HG02678 (cell line): ENCODE results near the gene ZNF224.

Experiments used
- ATAC-seq: cut with Tn5 transposase; IDR thresholded peaks from one replicate; pipeline ENCODE4 v1.9.1; 2021; ENCODE audit warnings: mild to moderate bottlenecking, moderate library complexity; ENCODE audit not compliant: unreplicated experiment

The ZNF224 gene

DNA sequence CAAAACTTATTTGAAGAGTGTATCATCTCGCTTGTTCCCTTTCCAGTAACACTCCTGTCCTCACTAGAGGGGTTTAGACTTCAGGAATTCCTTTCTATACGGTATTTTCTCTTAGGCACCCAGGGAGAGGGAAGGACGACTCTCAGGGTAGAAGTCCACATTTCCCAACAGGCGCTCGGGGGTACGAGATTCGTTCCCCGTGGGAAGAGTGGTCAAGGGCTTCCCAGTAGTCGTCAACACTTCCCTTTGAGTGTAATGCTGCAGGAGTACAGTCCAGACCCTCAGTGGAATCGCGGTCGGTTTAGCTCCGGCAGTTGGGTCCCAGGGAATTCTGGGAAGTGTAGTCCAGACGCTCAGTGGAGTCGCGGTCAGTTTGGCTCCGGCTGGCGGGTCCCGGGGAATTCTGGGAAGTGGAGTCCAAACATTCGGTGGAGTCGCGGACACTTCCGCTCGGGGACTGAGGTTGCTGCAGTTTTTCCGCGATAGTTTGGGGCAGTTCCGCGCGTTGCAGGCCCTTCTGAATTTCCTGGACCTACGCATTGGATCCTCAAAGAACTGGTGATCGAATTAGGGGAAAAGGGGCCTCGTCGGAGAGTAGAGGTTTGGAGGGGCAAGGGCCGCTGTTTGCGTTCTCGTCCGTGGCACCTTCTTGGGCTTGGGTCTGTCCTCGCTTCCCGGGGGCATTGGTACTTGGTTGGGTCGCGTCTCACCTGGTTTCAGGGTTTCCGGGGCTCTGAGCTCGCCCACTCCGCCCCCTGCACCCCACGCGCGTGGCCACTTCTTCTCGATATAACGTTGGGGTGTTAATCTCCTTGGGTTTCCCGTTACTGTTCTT, at the start of gene ZNF224:
TSS of gene ZNF224 (plus strand) at position 431 of the 835 bp plus-strand sequence. CDS start 3,513 bp downstream, outside the sequence.
- ATAC-seq = peak; percentile 95

DNA sequence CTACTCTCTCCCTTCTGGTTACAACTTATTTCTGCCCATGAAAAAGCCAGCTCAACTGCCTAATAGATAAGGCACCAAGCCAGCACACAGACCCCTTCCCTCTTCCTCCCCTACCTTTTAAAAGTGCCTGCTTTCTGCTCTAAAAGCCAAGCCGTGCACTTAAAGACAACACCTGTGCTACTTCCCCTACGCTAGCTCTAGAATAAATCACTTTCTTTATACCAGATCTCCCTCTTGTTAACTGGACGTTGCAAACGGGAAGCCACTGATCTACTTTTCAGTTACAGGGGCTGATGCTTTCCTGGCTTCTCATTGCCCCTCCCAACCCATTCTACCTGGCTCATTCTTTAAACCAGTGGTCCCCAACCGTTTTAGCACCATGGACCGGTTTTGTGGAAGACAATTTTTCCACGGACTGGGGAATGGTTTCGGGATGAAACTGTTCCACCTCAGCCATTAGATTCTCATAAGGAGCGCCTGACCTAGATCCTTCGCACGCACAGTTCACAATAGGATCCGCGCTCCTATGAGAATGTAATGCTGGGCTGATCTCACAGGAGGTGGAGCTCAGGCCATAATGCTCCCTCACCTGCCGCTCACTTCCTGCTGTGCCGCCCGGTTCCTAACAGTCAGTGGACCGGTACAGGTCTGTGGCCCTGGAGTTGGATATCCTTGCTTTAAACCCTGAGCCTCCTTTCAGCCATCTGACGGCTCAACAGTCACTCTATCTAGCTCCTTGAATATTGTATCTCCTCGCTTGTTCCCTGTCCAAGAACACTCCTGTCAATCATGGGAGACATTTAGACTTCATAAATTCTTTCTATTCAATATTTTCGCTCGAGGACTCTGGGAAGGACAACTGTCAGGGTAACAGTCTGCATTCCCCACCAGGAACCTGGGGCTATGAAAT, 43.2 kb upstream of the ZNF224 start:
- peak; percentile 8 for ATAC-seq

DNA sequence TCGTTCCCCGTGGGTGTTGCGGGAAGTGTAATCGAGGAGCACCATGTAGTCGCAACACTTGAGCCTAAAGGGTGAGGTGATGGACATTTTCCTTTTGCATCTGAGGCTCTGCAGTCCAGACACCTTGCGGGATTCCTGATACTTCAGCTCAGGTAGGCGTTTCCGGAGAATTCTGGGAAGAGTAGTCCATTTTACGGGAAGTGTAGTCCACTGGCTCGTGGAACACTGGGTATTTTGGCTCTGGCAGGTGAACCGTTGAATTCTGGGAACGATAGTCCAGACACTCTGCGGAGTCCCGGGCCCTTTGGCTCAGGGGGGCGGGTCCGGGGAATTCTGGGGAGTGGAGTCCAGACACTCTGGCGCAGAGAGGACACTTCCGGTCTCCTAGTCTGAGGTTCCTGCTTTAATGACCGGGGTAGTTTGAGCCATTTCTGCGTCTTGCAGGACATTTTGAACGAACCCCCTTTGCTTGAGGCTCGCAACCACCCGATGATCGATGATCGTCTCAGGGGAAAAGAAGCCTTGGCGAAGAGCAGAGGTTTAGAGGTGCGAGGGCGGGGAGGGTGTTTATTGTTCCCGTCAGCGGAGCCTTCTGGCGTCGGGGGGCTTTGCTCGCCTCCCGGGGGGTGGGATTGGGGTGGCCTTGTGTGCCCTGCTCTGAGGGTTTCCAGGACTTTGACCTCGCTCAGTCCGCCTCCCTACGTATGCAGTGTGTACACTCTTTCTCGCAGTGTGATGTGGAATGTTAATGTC, 42.3 kb upstream of the ZNF224 start, which contains the start of gene ZNF223:
TSS of gene ZNF223 (plus strand) at position 387 of the 753 bp plus-strand sequence. CDS start 3,141 bp downstream, outside the sequence.
- peak; percentile 74 for ATAC-seq

DNA sequence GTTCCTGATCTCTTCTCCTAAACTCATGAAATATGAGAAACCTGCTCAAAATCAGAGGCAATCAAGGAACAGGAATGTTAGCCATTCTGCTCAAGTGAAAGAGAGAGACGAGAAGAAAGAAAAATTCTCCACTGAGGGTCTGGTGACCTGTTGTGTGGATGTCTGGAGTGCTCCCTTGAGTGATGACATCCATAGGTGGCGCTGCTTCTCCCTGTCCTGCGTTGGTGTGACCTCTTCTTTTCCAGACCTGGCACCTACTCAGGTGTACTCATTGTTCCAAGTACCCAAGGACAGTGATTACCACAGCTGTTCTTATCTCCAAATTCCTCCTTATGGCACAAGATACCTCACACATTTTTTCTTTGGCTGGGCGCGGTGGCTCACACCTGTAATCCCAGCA, 38.3 kb upstream of the ZNF224 start:
- ATAC-seq = no peak

GRCh38 chr19:44059229-44059628, 34.9 kb upstream of the ZNF224 start:
- ATAC-seq = no peak

- ATAC-seq = no peak
These were observed 33.1 kb upstream of the ZNF224 start for GRCh38 chr19:44061038-44061437.

DNA sequence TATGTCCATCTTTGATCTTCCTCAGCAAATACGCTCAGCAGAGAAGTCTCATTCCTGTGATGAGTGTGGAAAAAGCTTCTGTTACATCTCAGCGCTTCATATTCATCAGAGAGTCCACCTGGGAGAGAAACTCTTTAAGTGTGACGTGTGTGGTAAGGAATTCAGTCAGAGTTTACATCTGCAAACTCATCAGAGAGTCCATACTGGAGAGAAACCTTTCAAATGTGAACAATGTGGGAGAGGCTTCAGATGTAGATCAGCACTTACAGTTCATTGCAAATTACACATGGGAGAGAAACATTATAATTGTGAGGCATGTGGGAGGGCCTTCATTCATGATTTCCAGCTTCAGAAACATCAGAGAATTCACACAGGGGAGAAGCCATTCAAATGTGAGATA, 27.9 kb upstream of the ZNF224 start:
- no peak for ATAC-seq

DNA sequence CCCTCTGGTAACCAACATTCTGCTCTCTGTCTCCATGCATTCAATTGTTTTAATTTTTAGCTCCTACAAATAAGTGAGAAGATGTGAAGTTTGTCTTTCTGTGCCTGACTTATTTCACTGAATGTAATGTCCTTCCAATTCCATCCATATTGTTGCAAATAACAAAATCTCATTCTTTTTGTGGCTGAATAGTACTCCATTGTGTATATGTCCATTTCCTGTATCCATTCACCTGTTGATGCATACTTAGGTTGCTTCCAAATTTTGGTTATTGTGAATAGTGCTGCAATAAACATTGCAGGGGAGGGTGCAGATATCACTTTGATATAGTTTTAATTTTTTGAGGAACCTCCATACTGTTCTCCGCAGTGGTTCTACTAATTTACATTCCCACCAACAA, 24.7 kb upstream of the ZNF224 start:
- ATAC-seq = no peak

- peak; percentile 97 for ATAC-seq
These were observed 22.2 kb upstream of the ZNF224 start, which contains the start of gene ZNF284 for GRCh38 chr19:44071824-44072542. ZNF284 (plus strand) TSS chr19:44072159; CDS start chr19:44076390, 4,231 bp downstream.

- ATAC-seq = no peak
These were observed 21.4 kb upstream of the ZNF224 start for GRCh38 chr19:44072543-44073401.

DNA sequence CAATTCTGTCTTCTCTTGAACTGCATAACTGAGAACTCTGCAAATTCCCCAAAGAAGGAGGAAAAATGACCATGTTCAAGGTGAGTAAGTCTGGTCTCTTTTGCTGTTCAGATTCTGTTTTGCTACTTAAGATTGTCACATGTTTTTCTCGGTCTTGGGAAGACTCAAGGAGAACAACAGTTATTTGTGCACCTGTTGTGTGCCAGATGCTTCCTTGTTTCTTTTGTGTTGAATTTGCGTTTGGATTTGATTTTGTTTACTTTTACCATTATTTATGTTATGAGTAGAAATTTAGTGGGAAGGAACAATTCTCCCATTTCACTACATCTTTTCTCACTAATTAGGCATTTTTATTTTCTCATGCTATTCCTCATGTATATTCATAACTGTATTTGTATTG, 17.8 kb upstream of the ZNF224 start:
- no peak for ATAC-seq

GRCh38 chr19:44092108-44092507, 2.1 kb upstream of the ZNF224 start:
- ATAC-seq = no peak

- no peak for ATAC-seq
These were observed 13.6 kb downstream of the ZNF224 start for GRCh38 chr19:44107751-44108150.

- ATAC-seq = no peak
These were observed 15.3 kb downstream of the ZNF224 start for GRCh38 chr19:44109458-44109857.

- ATAC-seq = no peak
These were observed 17.8 kb downstream of the ZNF224 start for GRCh38 chr19:44111910-44112463.

- no peak for ATAC-seq
These were observed 18.6 kb downstream of the ZNF224 start for GRCh38 chr19:44112802-44113137.

DNA sequence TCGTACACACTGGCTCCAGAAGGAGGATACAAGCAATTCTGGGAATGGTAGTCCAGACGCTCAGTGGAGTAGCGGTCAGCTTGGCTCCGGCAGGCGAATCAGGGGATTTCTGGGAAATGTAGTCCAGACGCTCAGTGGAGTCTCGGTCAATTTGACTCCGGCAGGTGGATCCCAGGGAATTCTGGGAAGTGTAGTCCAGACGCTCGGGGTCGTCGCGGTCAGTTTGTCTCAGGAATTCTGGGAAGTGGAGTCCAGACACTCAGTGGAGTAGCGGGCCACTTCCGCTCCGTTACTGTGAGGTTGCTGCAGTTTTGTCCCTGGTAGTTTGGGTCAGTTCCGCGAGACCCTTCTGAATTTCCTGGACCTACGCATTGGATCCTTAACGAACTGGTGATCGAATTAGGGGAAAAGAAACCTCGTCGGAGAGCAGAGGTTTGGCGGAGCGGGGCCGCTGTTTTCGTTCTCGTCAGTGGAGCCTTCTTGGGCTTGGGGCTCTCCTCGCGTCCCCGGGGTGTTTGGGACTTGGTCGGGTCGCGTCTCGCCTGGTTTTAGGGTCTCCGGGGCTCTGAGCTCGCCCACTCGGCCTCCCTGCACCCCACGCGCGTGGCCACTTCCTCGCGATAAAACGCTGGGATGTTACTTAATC, 19.1 kb downstream of the ZNF224 start, which contains the start of gene ZNF225:
TSS of gene ZNF225 (plus strand) at position 262 of the 646 bp plus-strand sequence. CDS start 2,429 bp downstream, outside the sequence.
- peak; percentile 94 for ATAC-seq

DNA sequence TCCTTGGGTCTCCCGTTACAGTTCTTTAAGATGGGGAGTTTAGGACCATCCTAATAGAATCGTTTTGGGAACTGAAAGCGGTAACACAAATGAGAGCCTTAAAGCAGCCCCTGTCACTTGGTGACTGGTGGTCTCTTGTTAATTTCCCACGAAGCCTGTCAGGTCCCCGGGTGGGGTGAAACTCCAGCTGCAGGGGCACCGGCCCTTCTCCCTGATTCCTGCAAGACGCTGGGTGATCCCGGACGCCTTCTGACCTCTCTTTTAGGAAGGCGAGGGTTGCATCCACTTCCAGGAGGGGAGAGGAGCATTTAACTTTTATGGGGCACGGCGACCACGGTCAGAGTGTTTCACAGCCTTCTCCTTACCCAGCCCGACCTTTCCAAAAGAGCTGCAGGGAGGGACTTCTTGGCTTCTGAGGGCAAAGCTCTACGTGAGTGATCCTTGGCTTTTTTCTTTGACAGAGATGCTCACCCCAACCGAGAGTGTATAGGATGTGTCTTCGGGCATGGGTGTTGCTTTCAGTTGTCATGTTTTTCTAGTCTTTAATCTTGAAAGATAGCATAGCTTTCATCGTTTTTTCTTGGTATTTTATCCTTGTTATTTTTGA, 19.7 kb downstream of the ZNF224 start:
- no peak for ATAC-seq
